Pancreas (tissue), 10 donors: ENCODE results near the gene DOCK11. TPM values are rescaled to one million over a fixed set of nuclear protein-coding genes. Genes with fewer than 3 reads are reported as not detected.

ENCODE experiments used
- ATAC-seq, 4 donors: fragments of 200-7000 bp; cut with Tn5 transposase; one replicate each; pipeline versions ENCODE4 v1.8.0 to v1.9.1; 2020; ENCODE audit warnings: mild to moderate bottlenecking in 4 of 4, moderate library complexity in 4 of 4
- DNase-seq, 6 donors: peaks; one replicate each; pipeline ENCODE4 v3.0.0-alpha.2; 2020
- FAIRE-seq: peaks from 2 replicates; lab custom pipeline; 2012; peaks lifted over from hg19 to GRCh38; lab: Jason Lieb, UNC
- H3K27ac ChIP-seq, 4 donors: fragments of 200-600 bp; sonication (generic); 1 replicate in 3 of 4; 2 replicates in 1 of 4; pipeline versions ENCODE4 v1.5.0 to v1.8.0; 2020
- H3K27me3 ChIP-seq, 4 donors: fragments of 200-600 bp; one replicate each; pipeline ENCODE4 v1.8.0; 2021
- H3K36me3 ChIP-seq, 3 donors: fragments of 200-600 bp; sonication (generic) in 1 of 3; one replicate each; pipeline versions ENCODE4 v1.5.0 to v1.8.0; 2020 to 2021
- H3K4me1 ChIP-seq, 3 donors: fragments of 200-600 bp; one replicate each; pipeline ENCODE4 v1.8.0; 2021
- H3K4me3 ChIP-seq, 4 donors: fragments of 200-600 bp; sonication (generic) in 2 of 4; one replicate each; pipeline versions ENCODE4 v1.5.0 to v1.8.0; 2020 to 2021
- H3K9me3 ChIP-seq, 4 donors: fragments of 200-600 bp; one replicate each; pipeline ENCODE4 v1.8.0; 2021
- CTCF ChIP-seq, 4 donors: fragments of 200-600 bp; sonication (generic) in 3 of 4; IDR thresholded peaks; one replicate each; pipeline versions ENCODE4 v1.5.0 to v1.8.0; 2021; ENCODE audit warnings: antibody characterized with exemption in 4 of 4
- WGBS, 2 donors: extraction: QIAGEN DNeasy Blood & Tissue Kit; methylation state at CpG; one replicate each; pipeline ENCODE4 v1.1.7; 2013; 5-methylcytosine and 5-hydroxymethylcytosine counted together
- intact Hi-C, 3 donors: fragments of 100-400 bp; cut with DNase I; formaldehyde crosslinking; loops; one replicate each; pipeline versions ENCODE4 v1.11.1 to v1.14.2; 2022
- polyA plus RNA-seq, 2 donors: library from polyadenylated mRNA; stranded (reverse); fragments of 200-250 nt; gene quantifications; one replicate each; pipeline ENCODE4 v1.2.3, GENCODE V29; 2013
- total RNA-seq, 6 donors: library from RNA; stranded (reverse); fragmentation: NEBNext Ultra II Directional in 4 of 6; extraction: Animal tissue kit (Norgen Biotek cat#: 25700) in 4 of 6; gene quantifications; one replicate each; pipeline versions ENCODE4 v1.2.1 to v1.2.4, GENCODE V29; 2021 to 2023
- donor health status: healthy with polysubstance abuse.
- donor health status: DM: no; HTN: no; CAD: no; lungs with moderate emphysema.
- donor health status: DM: no; HTN: no; CAD: no.
- donor health status: control.
- donor health status: control.
- donor health status: Bipolar disorder and iron deficiency.
- donor health status: DM: yes; HTN: yes; CAD: no.
- donor health status: DM: no; HTN: no; CAD: no.
- donor health status: DM: no; HTN: no; CAD: no.
- donor health status: DM: yes; HTN: yes; CAD: no.

The DOCK11 gene
- total and polyA plus RNA-seq, 8 donors, result 0.65 to 8.1 (median 2.4) TPM

GRCh38 chrX:118564498-118564897, 68.9 kb downstream of the DOCK11 start:
- no peak overlapping the region for H3K27ac ChIP-seq
- ATAC-seq (no peak), FAIRE-seq (no peak), DNase-seq (no peak)
- TF ChIP-seq CTCF (IDR thresholded peaks at IDR 0.05), result no peak
- intact Hi-C loops, result no loop called here
- H3K27me3 ChIP-seq, result peaks cover 0 to 7% (median 0%) of the 10 kb centered on the region in 4 donors
- H3K36me3 ChIP-seq, result no peaks in the 10 kb centered on the region
- WGBS, 2 donors, result 30 to 83% methylated on average over 1 of the region's 1 CpG
- no peak overlapping the region for H3K4me3 ChIP-seq
- H3K4me1 ChIP-seq, result no peaks in the 10 kb centered on the region
- no peaks in the 10 kb centered on the region for H3K9me3 ChIP-seq

DNA sequence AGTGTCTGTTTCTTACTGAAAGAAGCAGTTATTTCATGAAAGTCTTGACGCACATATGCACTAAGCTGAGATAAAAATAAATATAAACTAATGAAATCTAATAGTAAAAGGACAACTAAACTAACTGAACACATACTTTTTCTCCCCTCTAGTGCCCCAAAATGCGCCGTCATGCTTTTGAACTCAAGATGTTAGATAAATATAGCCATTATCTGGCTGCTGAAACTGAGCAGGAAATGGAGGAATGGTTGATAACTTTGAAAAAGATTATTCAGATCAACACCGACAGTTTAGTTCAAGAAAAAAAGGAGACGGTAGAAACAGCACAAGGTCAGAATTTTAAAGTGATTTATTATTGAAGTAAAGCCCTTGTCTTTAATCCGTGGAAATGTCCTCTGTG, 70.2 kb downstream of the DOCK11 start:
- TF ChIP-seq CTCF (IDR thresholded peaks at IDR 0.05), result no peak
- Histone ChIP-seq H3K4me1 (no peaks in the 10 kb centered on the region), H3K27me3 (peaks cover 0 to 6% (median 0%) of the 10 kb centered on the region in 4 donors), H3K4me3 (no peak overlapping the region), H3K9me3 (no peaks in the 10 kb centered on the region), H3K27ac (no peak overlapping the region), H3K36me3 (no peaks in the 10 kb centered on the region)
- ATAC-seq (no peak), DNase-seq (no peak), FAIRE-seq (no peak)
- intact Hi-C loops, result no loop called here
- WGBS, 2 donors, result 30 to 45% methylated on average over 6 of the region's 6 CpGs

GRCh38 chrX:118566359-118566758, 70.7 kb downstream of the DOCK11 start:
- ATAC-seq (no peak), FAIRE-seq (no peak), DNase-seq (no peak)
- Histone ChIP-seq H3K9me3 (no peaks in the 10 kb centered on the region), H3K4me1 (no peaks in the 10 kb centered on the region), H3K4me3 (no peak overlapping the region), H3K36me3 (no peaks in the 10 kb centered on the region), H3K27ac (no peak overlapping the region), H3K27me3 (peaks cover 0 to 1% (median 0%) of the 10 kb centered on the region in 4 donors)
- 41 to 43% methylated on average over 3 of the region's 3 CpGs for WGBS, 2 donors
- intact Hi-C loops, result no loop called here
- no peak for TF ChIP-seq CTCF (IDR thresholded peaks at IDR 0.05)

DNA sequence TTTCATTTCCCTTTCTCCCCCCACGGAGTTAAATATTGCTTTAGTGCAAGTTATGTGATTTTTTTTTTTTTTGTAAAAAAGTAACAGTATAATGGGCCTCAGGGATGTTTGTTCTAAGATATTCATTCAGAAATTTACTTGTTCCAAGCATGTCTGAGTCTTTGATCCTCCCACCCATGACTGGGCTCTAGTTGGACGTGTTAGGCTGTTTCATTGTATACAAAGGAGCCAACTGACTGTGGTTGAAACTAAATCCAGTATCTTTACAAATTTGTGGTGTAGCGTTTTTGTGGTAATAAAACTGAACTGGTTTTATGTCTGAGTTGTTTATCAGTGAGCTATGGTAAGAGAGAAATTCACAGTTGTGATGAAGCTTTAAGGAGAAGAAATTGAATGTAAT, 74.1 kb downstream of the DOCK11 start:
- no peak for TF ChIP-seq CTCF (IDR thresholded peaks at IDR 0.05)
- intact Hi-C loops, result no loop called here
- Histone ChIP-seq H3K36me3 (no peaks in the 10 kb centered on the region), H3K4me1 (no peaks in the 10 kb centered on the region), H3K4me3 (no peak overlapping the region), H3K27me3 (peaks cover 0 to 3% (median 0%) of the 10 kb centered on the region in 4 donors), H3K9me3 (no peaks in the 10 kb centered on the region), H3K27ac (no peak overlapping the region)
- no peak for ATAC-seq
- WGBS, 2 donors, result 58 to 70% methylated on average over 3 of the region's 3 CpGs
- FAIRE-seq, result no peak
- no peak for DNase-seq

GRCh38 chrX:118570209-118570608, 74.6 kb downstream of the DOCK11 start:
- WGBS, 2 donors, result 77 to 84% methylated on average over 2 of the region's 2 CpGs

More at GRCh38 chrX:118570209-118570608, 74.6 kb downstream of the DOCK11 start:
- DNase-seq (no peak), FAIRE-seq (no peak), ATAC-seq (no peak)
- intact Hi-C loops, result no loop called here
- H3K27me3 ChIP-seq, result peaks cover 0 to 3% (median 1%) of the 10 kb centered on the region in 4 donors
- no peak for TF ChIP-seq CTCF (IDR thresholded peaks at IDR 0.05)
- no peak overlapping the region for H3K27ac ChIP-seq
- H3K9me3 ChIP-seq, result no peaks in the 10 kb centered on the region
- H3K4me1 ChIP-seq, result no peaks in the 10 kb centered on the region
- no peaks in the 10 kb centered on the region for H3K36me3 ChIP-seq
- H3K4me3 ChIP-seq, result no peak overlapping the region
